Neuronal stem cell (in vitro differentiated cells): Measurements from ENCODE around the gene ORAI3.

Experiments used
- DNase-seq: peaks from one replicate; pipeline ENCODE4 v3.0.0-alpha.2; 2013; ENCODE audit warnings: low spot score
- H2AFZ ChIP-seq: one replicate; pipeline ENCODE4 v1.6.1; 2013; ENCODE audit warnings: mild to moderate bottlenecking, low read length, inconsistent platforms
- H2AK5ac ChIP-seq: 2 replicates; pipeline ENCODE4 v1.6.1; 2013; ENCODE audit warnings: low read depth, mild to moderate bottlenecking, inconsistent platforms, low read length, moderate library complexity, mixed read lengths
- H2BK120ac ChIP-seq: 2 replicates; pipeline ENCODE4 v1.6.1; 2013; ENCODE audit warnings: low read depth, mild to moderate bottlenecking, inconsistent platforms, low read length, moderate library complexity, mixed read lengths
- H2BK12ac ChIP-seq: one replicate; pipeline ENCODE4 v1.6.1; 2013; ENCODE audit warnings: low read length, inconsistent platforms
- H2BK15ac ChIP-seq: 2 replicates; pipeline ENCODE4 v1.6.1; 2013; ENCODE audit warnings: mild to moderate bottlenecking, low read length, inconsistent platforms, mixed read lengths
- H2BK5ac ChIP-seq: one replicate; pipeline ENCODE4 v1.6.1; 2013; ENCODE audit warnings: inconsistent platforms, mild to moderate bottlenecking, low read length, moderate library complexity
- H3K14ac ChIP-seq: one replicate; pipeline ENCODE4 v1.6.1; 2013; ENCODE audit warnings: low read length, inconsistent platforms
- H3K18ac ChIP-seq: 2 replicates; pipeline ENCODE4 v1.6.1; 2013; ENCODE audit warnings: low read length, inconsistent platforms
- H3K23ac ChIP-seq: 2 replicates; pipeline ENCODE4 v1.6.1; 2013; ENCODE audit warnings: low read depth, mild to moderate bottlenecking, mixed read lengths, low read length, inconsistent platforms; ENCODE audit not compliant: poor library complexity
- H3K27ac ChIP-seq: replicated peaks from 3 replicates; pipeline ENCODE4 v1.5.1; 2013; ENCODE audit warnings: low read length, inconsistent platforms
- H3K27me3 ChIP-seq, 3 experiments: 2 replicates each; pipeline ENCODE4 v1.6.1; 2013; ENCODE audit warnings: low read length in 3 of 3, mild to moderate bottlenecking in 2 of 3, inconsistent platforms in 1 of 3, low read depth in 1 of 3, mixed read lengths in 1 of 3, moderate library complexity in 1 of 3; ENCODE audit not compliant: control insufficient read depth in 3 of 3, insufficient read depth in 3 of 3
- H3K36me3 ChIP-seq, 2 donors: replicated peaks in 1 of 2; 2 replicates each; pipeline ENCODE4 v1.6.1; 2013; ENCODE audit warnings: low read length in 2 of 2; ENCODE audit not compliant: control insufficient read depth in 2 of 2, insufficient read depth in 2 of 2
- H3K4ac ChIP-seq: 2 replicates; pipeline ENCODE4 v1.6.1; 2013; ENCODE audit warnings: inconsistent platforms, mild to moderate bottlenecking, low read length, moderate library complexity
- H3K4me1 ChIP-seq, 2 donors: 1 replicate in 1 of 2; 2 replicates in 1 of 2; pipeline ENCODE4 v1.6.1; 2013; ENCODE audit warnings: low read length in 2 of 2, low read depth in 1 of 2; ENCODE audit not compliant: control insufficient read depth in 2 of 2, insufficient read depth in 1 of 2
- H3K4me2 ChIP-seq: one replicate; pipeline ENCODE4 v1.6.1; 2013; ENCODE audit warnings: mild to moderate bottlenecking, low read length, inconsistent platforms; ENCODE audit not compliant: insufficient read depth, poor library complexity, severe bottlenecking
- H3K4me3 ChIP-seq, 2 donors: 2 replicates each; pipeline ENCODE4 v1.5.1; 2013; ENCODE audit warnings: low read length in 2 of 2, mild to moderate bottlenecking in 2 of 2, inconsistent platforms in 1 of 2, moderate library complexity in 1 of 2
- H3K79me1 ChIP-seq: one replicate; pipeline ENCODE4 v1.6.1; 2013; ENCODE audit warnings: low read depth, mild to moderate bottlenecking, inconsistent platforms, low read length, moderate library complexity
- H3K9ac ChIP-seq: one replicate; pipeline ENCODE4 v1.6.1; 2013; ENCODE audit warnings: mild to moderate bottlenecking, low read depth, low read length, inconsistent platforms; ENCODE audit not compliant: poor library complexity
- H3K9me3 ChIP-seq, 2 donors: replicated peaks in 1 of 2; 2 replicates each; pipeline versions ENCODE3 to v1.6.1; 2013; ENCODE audit warnings: low read length in 2 of 2, mild to moderate bottlenecking in 2 of 2, inconsistent platforms in 1 of 2, low read depth in 1 of 2, mixed read lengths in 1 of 2, moderate library complexity in 1 of 2; ENCODE audit not compliant: control insufficient read depth in 2 of 2, insufficient read depth in 1 of 2
- H4K8ac ChIP-seq: one replicate; pipeline ENCODE4 v1.6.1; 2013; ENCODE audit warnings: low read depth, mild to moderate bottlenecking, inconsistent platforms, low read length, moderate library complexity
- H4K91ac ChIP-seq: one replicate; pipeline ENCODE4 v1.6.1; 2013; ENCODE audit warnings: low read length, low read depth, mild to moderate bottlenecking, inconsistent platforms; ENCODE audit not compliant: poor library complexity
- WGBS, 2 donors: extraction: QIAGEN DNeasy Blood & Tissue Kit; methylation state at CpG; one replicate each; pipeline ENCODE4 v1.1.7; 2013; ENCODE audit warnings: missing lambda C conversion rate in 2 of 2, mixed read lengths in 1 of 2; ENCODE audit not compliant: insufficient read length in 2 of 2, insufficient replicate concordance in 1 of 2; ENCODE audit errors: extremely low coverage in 2 of 2; 5-methylcytosine and 5-hydroxymethylcytosine counted together

The ORAI3 gene

DNA sequence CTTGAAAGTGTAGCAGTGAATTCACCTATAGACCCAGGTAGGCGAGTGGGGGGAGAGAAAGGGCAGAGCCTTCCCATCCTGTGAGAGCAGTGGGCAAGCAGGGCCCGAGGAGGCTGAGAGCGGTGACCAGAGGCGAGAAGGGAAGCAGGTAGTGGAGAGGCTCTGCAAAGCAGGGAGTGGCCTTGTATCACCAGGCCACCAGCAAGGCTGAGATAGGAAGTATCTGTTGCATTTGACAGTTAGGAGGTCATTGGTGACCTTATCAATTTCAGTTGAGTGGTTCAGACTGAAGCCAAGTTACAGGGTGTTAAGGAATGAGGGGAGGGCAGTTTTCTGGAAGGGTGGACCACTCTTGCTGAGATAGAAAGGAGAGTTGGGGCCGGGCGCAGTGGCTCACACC is 25.5 kb downstream of the ORAI3 start:
- Histone ChIP-seq H2BK120ac (no peak overlapping the region), H3K4me1 (no peaks in the 10 kb centered on the region), H3K18ac (no peak overlapping the region), H3K79me1 (peaks cover 3% of the 10 kb centered on the region), H2AFZ (no peak overlapping the region), H3K4me2 (no peak overlapping the region), H2AK5ac (no peak overlapping the region), H3K14ac (no peak overlapping the region), H3K4me3 (no peak overlapping the region), H3K36me3 (peaks cover 69 to 94% of the 10 kb centered on the region in 2 donors), H3K27ac (no peak overlapping the region), H2BK12ac (no peak overlapping the region), H3K4ac (no peak overlapping the region), H2BK15ac (no peak overlapping the region), H4K91ac (no peak overlapping the region), H3K9me3 (no peaks in the 10 kb centered on the region), H2BK5ac (no peak overlapping the region), H3K23ac (no peak overlapping the region), H3K9ac (no peak overlapping the region), H3K27me3 (no peaks in the 10 kb centered on the region), H4K8ac (no peak overlapping the region)
- no CpG with 5 or more reads among the region's 6 CpGs for WGBS, 2 donors
- no peak for DNase-seq

DNA sequence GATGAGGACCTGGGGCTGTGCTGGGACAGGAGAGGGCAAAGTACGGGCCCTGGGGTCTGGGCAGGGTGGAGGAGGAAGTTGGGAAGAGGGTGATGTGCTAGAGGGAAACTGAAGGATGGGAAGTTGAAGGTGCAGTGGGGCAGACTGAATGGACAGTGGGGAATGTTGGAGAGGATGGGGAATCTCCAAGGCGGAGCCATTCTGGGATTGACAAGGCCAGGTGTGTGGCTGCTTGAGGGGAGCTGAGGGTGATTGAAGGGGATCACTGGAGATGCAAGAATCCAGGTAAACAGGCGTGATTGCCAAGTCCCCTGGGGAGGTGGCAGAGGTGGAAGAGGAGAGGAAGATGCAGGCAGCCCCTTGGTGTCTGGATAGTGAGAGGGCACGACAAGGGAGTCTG is 27.6 kb downstream of the ORAI3 start:
- no CpG with 5 or more reads among the region's 4 CpGs for WGBS, 2 donors
- Histone ChIP-seq H3K14ac (no peak overlapping the region), H4K91ac (no peak overlapping the region), H3K4me3 (no peak overlapping the region), H2BK5ac (no peak overlapping the region), H3K4me2 (no peak overlapping the region), H3K27ac (no peak overlapping the region), H3K4me1 (no peaks in the 10 kb centered on the region), H3K9ac (no peak overlapping the region), H3K18ac (no peak overlapping the region), H2AFZ (no peak overlapping the region), H3K9me3 (no peaks in the 10 kb centered on the region), H4K8ac (no peak overlapping the region), H3K4ac (no peak overlapping the region), H3K79me1 (peaks cover 3% of the 10 kb centered on the region), H3K27me3 (no peaks in the 10 kb centered on the region), H2AK5ac (no peak overlapping the region), H3K23ac (no peak overlapping the region), H2BK120ac (no peak overlapping the region), H3K36me3 (peaks cover 71 to 94% of the 10 kb centered on the region in 2 donors), H2BK12ac (no peak overlapping the region), H2BK15ac (no peak overlapping the region)
- no peak for DNase-seq

DNA sequence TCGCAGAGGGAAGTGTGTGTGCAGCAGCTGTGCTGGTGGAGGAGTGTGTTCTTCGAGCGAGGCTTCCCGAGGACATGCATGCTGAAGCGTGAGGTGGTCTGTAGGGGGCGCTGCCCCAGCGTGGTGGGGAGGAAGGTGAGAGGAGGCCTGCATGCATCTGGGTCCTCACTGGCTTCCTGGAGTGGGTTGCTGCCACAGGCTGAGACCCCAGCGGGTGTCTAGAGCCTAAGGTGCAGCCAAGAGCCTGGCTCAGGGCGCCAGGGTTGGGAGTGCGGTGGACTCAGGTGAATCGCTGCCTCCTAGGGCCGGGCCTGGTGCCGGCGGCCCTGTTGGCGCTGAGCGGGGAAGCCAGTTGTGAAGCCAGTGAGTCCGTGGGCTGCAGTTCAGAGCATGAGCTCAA is 28.6 kb downstream of the ORAI3 start:
- H3K9ac ChIP-seq: no peak overlapping the region
- no peak overlapping the region for H2AK5ac ChIP-seq
- H2BK120ac ChIP-seq: no peak overlapping the region
- no peak overlapping the region for H3K4me2 ChIP-seq
- no peak overlapping the region for H4K8ac ChIP-seq
- H4K91ac ChIP-seq: no peak overlapping the region
- H3K27me3 ChIP-seq: no peaks in the 10 kb centered on the region
- no peak overlapping the region for H2BK5ac ChIP-seq
- no CpG with 5 or more reads among the region's 17 CpGs for WGBS, 2 donors
- H3K79me1 ChIP-seq: peaks cover 3% of the 10 kb centered on the region
- H2BK15ac ChIP-seq: no peak overlapping the region
- H3K4me1 ChIP-seq: no peaks in the 10 kb centered on the region
- H2BK12ac ChIP-seq: no peak overlapping the region
- no peak overlapping the region for H3K4ac ChIP-seq
- no peak overlapping the region for H3K4me3 ChIP-seq
- H2AFZ ChIP-seq: no peak overlapping the region
- H3K14ac ChIP-seq: no peak overlapping the region
- no peak for DNase-seq
- no peaks in the 10 kb centered on the region for H3K9me3 ChIP-seq
- H3K23ac ChIP-seq: no peak overlapping the region
- H3K36me3 ChIP-seq: peaks cover 69 to 91% of the 10 kb centered on the region in 2 donors
- no peak overlapping the region for H3K27ac ChIP-seq
- no peak overlapping the region for H3K18ac ChIP-seq

DNA sequence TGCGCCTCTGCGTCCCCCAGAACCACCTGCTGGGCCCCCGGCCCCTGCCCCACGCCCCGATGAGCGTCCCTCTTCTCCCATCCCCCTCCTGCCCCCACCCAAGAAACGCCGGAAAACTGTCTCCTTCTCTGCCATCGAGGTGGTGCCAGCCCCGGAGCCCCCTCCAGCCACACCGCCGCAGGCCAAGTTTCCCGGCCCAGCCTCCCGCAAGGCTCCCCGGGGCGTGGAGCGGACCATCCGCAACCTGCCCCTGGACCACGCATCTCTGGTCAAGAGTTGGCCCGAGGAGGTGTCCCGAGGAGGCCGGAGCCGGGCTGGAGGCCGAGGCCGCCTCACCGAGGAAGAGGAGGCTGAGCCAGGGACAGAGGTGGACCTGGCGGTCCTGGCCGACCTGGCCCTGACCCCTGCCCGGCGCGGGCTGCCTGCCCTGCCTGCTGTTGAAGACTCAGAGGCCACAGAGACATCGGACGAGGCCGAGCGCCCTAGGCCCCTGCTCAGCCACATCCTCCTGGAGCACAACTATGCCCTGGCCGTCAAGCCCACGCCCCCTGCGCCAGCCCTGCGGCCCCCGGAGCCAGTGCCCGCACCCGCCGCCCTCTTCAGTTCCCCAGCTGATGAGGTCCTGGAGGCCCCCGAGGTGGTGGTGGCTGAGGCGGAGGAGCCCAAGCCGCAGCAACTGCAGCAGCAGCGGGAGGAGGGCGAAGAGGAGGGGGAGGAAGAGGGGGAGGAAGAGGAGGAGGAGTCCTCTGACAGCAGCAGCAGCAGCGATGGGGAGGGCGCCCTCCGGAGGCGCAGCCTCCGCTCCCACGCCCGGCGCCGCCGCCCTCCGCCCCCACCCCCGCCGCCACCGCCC is 30.5 kb downstream of the ORAI3 start:
- H2AFZ ChIP-seq: no peak overlapping the region
- H3K36me3 ChIP-seq: peaks cover 60 to 91% of the 10 kb centered on the region in 2 donors
- no CpG with 5 or more reads among the region's 62 CpGs for whole genome bisulfite sequencing, 2 donors

More for the DNA sequence above, 30.5 kb downstream of the ORAI3 start:
- Histone ChIP-seq H3K27ac (no peak overlapping the region), H3K9ac (no peak overlapping the region), H3K4me2 (no peak overlapping the region), H2BK15ac (no peak overlapping the region), H3K18ac (no peak overlapping the region), H3K23ac (no peak overlapping the region), H2BK12ac (no peak overlapping the region), H3K4ac (no peak overlapping the region), H3K14ac (peak overlapping the region; percentile 38), H3K9me3 (no peaks in the 10 kb centered on the region), H4K91ac (no peak overlapping the region), H2BK5ac (no peak overlapping the region), H3K27me3 (no peaks in the 10 kb centered on the region), H3K4me1 (no peaks in the 10 kb centered on the region), H4K8ac (no peak overlapping the region), H3K4me3 (no peak overlapping the region), H3K79me1 (peaks cover 5% of the 10 kb centered on the region), H2BK120ac (no peak overlapping the region), H2AK5ac (no peak overlapping the region)
- no peak for DNase-seq
